Psoas muscle (tissue), 8 donors: ENCODE data around the gene F10. TPM values are rescaled to one million over a fixed set of nuclear protein-coding genes. Genes with fewer than 3 reads are reported as not detected.
A peak's percentile ranks its signal among the peaks of the same experiment; 100 is the strongest.

Experiments
- ATAC-seq, 4 donors: fragments of 200-7000 bp; cut with Tn5 transposase; one replicate each; pipeline ENCODE4 v1.9.1; 2020; ENCODE audit warnings: moderate library complexity in 3 of 4, mild to moderate bottlenecking in 2 of 4
- DNase-seq, 2 donors: peaks; one replicate each; pipeline ENCODE4 v3.0.0-alpha.2; 2020
- H3K27ac ChIP-seq: fragments of 200-600 bp; one replicate; pipeline ENCODE4 v1.8.0; 2022
- H3K27me3 ChIP-seq, 3 donors: fragments of 200-600 bp in 1 of 3; one replicate each; pipeline versions ENCODE4 v1.6.1 to v1.8.0; 2013 to 2022; ENCODE audit warnings: low read length in 2 of 3, mild to moderate bottlenecking in 2 of 3, moderate library complexity in 1 of 3; ENCODE audit not compliant: insufficient read depth in 3 of 3
- H3K36me3 ChIP-seq, 2 donors: fragments of 200-600 bp in 1 of 2; one replicate each; pipeline versions ENCODE4 v1.6.1 to v1.8.0; 2013 to 2022; ENCODE audit warnings: low read depth in 1 of 2, mild to moderate bottlenecking in 1 of 2, moderate library complexity in 1 of 2; ENCODE audit not compliant: insufficient read depth in 1 of 2
- H3K4me1 ChIP-seq: fragments of 200-600 bp; one replicate; pipeline ENCODE4 v1.8.0; 2022
- H3K4me3 ChIP-seq: fragments of 200-600 bp; one replicate; pipeline ENCODE4 v1.8.0; 2022; ENCODE audit warnings: mild to moderate bottlenecking
- H3K9me3 ChIP-seq: fragments of 200-600 bp; one replicate; pipeline ENCODE4 v1.8.0; 2022
- WGBS, 3 donors: extraction: QIAGEN DNeasy Blood & Tissue Kit; methylation state at CpG; one replicate each; pipeline versions ENCODE4 v1.1.6 to v1.1.7; 2013; 5-methylcytosine and 5-hydroxymethylcytosine counted together
- intact Hi-C, 2 donors: fragments of 100-400 bp; cut with DNase I; formaldehyde crosslinking; loops; one replicate each; pipeline versions ENCODE4 v1.11.0 to v1.14.2; 2022
- polyA plus RNA-seq, 3 donors: library from polyadenylated mRNA; stranded (reverse); fragments of 200-250 nt; gene quantifications; one replicate each; pipeline ENCODE4 v1.2.3, GENCODE V29; 2013
- total RNA-seq, 4 donors: library from RNA; stranded (reverse); fragmentation: NEBNext Ultra II Directional in 2 of 4; extraction: Animal tissue kit (Norgen Biotek cat#: 25700) in 2 of 4; gene quantifications; one replicate each; pipeline versions ENCODE4 v1.2.1 to v1.2.4, GENCODE V29; 2021 to 2023
- TF ChIP-seq, protein P1 (sequence below): fragments of 200-600 bp; IDR thresholded peaks from one replicate; pipeline ENCODE4 v1.8.0; 2022; ENCODE audit warnings: antibody characterized with exemption
- donor health status: healthy with polysubstance abuse.
- donor health status: DM: no; HTN: no; CAD: no; lungs with moderate emphysema.
- donor health status: Bipolar disorder and iron deficiency.
- donor health status: healthy.
- donor health status: DM: yes; HTN: yes; CAD: no.
- donor health status: DM: no; HTN: no; CAD: no.
- donor health status: DM: no; HTN: no; CAD: no.
- donor health status: DM: yes; HTN: yes; CAD: no.

Gene F10
- total and polyA plus RNA-seq, 7 donors = 0.63 to 4.9 (median 1.5) TPM

DNA sequence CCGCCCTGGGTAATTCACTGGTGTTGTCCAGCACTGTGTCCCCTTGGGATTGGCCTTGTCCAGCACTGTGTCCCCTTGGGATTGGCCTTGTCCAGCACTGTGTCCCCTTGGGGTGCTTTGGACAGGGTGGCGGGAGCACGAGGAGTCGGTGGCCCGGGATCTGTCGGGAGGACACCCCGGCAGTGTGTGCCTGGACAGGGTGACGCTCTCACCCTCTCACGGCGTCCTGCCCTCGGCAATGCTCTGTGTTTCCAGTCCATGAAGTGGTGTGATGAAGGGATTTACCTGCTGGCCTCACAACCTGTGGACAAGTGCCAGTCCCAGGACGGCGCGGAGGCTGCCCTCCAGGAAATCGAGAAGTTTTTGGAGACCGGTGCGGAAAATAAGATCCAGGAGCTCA is 46.9 kb upstream of the F10 start:
- Histone ChIP-seq H3K9me3 (no peaks in the 10 kb centered on the region), H3K27ac (no peak overlapping the region), H3K4me1 (no peaks in the 10 kb centered on the region), H3K36me3 (peaks cover 0 to 18% of the 10 kb centered on the region in 2 donors), H3K4me3 (no peak overlapping the region), H3K27me3 (peaks cover 0 to 20% (median 7%) of the 10 kb centered on the region in 3 donors)
- TF ChIP-seq, protein P1, sequence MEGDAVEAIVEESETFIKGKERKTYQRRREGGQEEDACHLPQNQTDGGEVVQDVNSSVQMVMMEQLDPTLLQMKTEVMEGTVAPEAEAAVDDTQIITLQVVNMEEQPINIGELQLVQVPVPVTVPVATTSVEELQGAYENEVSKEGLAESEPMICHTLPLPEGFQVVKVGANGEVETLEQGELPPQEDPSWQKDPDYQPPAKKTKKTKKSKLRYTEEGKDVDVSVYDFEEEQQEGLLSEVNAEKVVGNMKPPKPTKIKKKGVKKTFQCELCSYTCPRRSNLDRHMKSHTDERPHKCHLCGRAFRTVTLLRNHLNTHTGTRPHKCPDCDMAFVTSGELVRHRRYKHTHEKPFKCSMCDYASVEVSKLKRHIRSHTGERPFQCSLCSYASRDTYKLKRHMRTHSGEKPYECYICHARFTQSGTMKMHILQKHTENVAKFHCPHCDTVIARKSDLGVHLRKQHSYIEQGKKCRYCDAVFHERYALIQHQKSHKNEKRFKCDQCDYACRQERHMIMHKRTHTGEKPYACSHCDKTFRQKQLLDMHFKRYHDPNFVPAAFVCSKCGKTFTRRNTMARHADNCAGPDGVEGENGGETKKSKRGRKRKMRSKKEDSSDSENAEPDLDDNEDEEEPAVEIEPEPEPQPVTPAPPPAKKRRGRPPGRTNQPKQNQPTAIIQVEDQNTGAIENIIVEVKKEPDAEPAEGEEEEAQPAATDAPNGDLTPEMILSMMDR = no peak
- 94 to 96% (median 96%) methylated on average over 17 of the region's 17 CpGs for WGBS, 3 donors
- intact Hi-C loops = no loop called here
- DNase-seq (peak in 1 of 2 donors; percentile 31), ATAC-seq (no peak)

GRCh38 chr13:113076681-113077401 is 45.8 kb upstream of the F10 start:
- Histone ChIP-seq H3K27ac (no peak overlapping the region), H3K9me3 (no peaks in the 10 kb centered on the region), H3K36me3 (peaks cover 0 to 18% of the 10 kb centered on the region in 2 donors), H3K4me3 (no peak overlapping the region), H3K27me3 (peaks cover 0 to 23% (median 7%) of the 10 kb centered on the region in 3 donors), H3K4me1 (no peaks in the 10 kb centered on the region)
- no peak for ATAC-seq
- intact Hi-C loops = no loop called here
- 93 to 96% (median 93%) methylated on average over 39 of the region's 39 CpGs for WGBS, 3 donors
- TF ChIP-seq, protein P1 = no peak
- DNase-seq = peak in 1 of 2 donors; percentile 38

DNA sequence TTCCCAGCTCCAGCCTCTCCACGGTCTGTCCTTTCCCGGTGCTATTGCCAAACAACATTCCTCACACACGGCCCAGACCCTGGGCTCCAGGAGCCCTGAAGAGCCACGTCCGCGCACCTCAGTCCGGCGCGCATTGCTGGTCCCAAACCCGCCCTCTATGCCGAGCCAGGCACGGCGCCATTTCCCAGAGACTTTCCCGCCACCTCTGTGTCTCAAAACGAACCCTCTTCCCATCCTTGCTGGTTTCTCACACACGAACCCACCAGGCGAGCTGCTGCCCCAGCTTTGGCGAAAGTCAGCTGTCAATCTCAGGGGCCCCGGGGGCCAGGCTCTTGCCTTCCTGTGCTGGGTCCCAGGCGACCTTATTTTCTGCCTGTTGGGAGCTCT is 45.0 kb upstream of the F10 start:
- ATAC-seq = no peak
- Histone ChIP-seq H3K27ac (no peak overlapping the region), H3K9me3 (no peaks in the 10 kb centered on the region), H3K27me3 (peaks cover 0 to 23% (median 7%) of the 10 kb centered on the region in 3 donors), H3K4me3 (no peak overlapping the region), H3K4me1 (no peaks in the 10 kb centered on the region), H3K36me3 (peaks cover 0 to 18% of the 10 kb centered on the region in 2 donors)
- peak in 1 of 2 donors; percentile 41 for DNase-seq
- intact Hi-C loops = no loop called here
- TF ChIP-seq, protein P1 = no peak
- WGBS, 3 donors = 86 to 94% (median 90%) methylated on average over 19 to 20 of the region's 20 CpGs

DNA sequence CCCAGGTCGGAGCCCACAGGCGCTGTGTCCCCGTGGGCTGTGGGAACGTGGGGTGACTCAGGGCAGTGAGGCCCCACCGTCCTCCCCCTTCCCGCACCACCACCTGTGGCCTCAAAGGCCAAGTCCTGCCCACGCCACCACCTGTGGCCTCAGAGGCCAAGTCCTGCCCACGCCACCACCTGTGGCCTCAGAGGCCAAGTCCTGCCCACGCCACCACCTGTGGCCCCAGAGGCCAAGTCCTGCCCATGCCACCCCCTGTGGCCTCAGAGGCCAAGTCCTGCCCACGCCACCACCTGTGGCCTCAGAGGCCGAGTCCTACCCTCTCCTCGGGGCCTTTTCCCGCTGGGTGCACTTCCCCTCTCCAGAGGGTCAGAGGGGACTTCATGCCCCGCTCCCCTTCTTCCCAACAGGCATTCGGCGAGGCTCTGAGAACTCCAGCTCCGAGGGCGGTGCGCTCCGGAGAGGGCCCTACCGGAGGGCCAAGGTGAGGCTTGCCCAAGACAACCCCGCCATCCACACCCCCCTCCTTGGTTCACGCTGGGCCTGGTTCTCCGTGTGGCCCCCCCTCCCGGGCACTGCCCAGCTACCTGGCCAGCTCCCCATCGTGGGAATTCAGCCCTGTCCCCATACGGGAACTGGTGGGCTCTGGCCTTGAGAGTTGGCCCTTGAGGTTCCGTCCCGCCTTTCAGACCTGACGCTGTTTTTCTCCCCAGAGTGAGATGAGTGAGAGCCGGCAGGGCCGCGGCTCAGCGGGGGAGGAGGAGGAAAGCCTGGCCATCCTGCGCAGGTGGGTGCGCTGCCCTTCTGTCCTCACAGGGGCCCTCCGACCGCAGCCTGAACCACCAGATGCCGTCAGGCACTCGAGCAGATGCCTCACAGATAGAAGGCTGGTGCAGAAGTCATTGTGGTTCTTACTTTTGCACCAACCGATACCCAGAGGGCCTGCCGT is 44.4 kb upstream of the F10 start:
- H3K4me1 ChIP-seq = no peaks in the 10 kb centered on the region
- no peak overlapping the region for H3K4me3 ChIP-seq
- DNase-seq (peak in 1 of 2 donors; percentile 41), ATAC-seq (no peak)
- no peaks in the 10 kb centered on the region for H3K9me3 ChIP-seq
- intact Hi-C loops = no loop called here
- 70 to 79% (median 72%) methylated on average over 42 of the region's 42 CpGs for WGBS, 3 donors
- peaks cover 0 to 23% (median 7%) of the 10 kb centered on the region in 3 donors for H3K27me3 ChIP-seq
- TF ChIP-seq, protein P1 = no peak
- H3K36me3 ChIP-seq = peaks cover 0 to 18% of the 10 kb centered on the region in 2 donors
- H3K27ac ChIP-seq = no peak overlapping the region
